K562 (cell line): ENCODE results near the gene UBE2H. TPM values are rescaled to one million over a fixed set of nuclear protein-coding genes. Genes with fewer than 3 reads are reported as not detected.

Experiments
- FOXM1 ChIP-seq, 2 experiments: fragments of 450-650 bp in 1 of 2; sonication (generic) in 1 of 2; formaldehyde crosslinking in 1 of 2; IDR thresholded peaks; 2 replicates each; pipeline versions ENCODE4 v1.6.1 to v1.9.0; 2017 to 2022; ENCODE audit warnings: low read depth in 2 of 2, mild to moderate bottlenecking in 2 of 2, missing genetic modification reagents in 1 of 2, moderate library complexity in 1 of 2
- GATAD2B ChIP-seq: fragments of 450-650 bp; IDR thresholded peaks from 2 replicates; pipeline ENCODE4 v1.6.1; 2017; ENCODE audit warnings: mild to moderate bottlenecking, borderline replicate concordance
- KDM1A ChIP-seq, 2 experiments: fragments of 450-650 bp; IDR thresholded peaks; 2 replicates each; pipeline ENCODE4 v1.6.1; 2016; ENCODE audit warnings: mild to moderate bottlenecking in 2 of 2
- RFX7 ChIP-seq: fragments of 250-450 bp; sonication (Bioruptor Pico); IDR thresholded peaks from 2 replicates; pipeline ENCODE4 v1.5.1; 2021; ENCODE audit warnings: mild to moderate bottlenecking
- ZEB2 ChIP-seq: fragments of 450-650 bp; IDR thresholded peaks from 2 replicates; pipeline ENCODE4 v1.6.1; 2016
- polyA plus RNA-seq, 8 experiments: library from polyadenylated mRNA; depleted of rRNA in 4 of 8; stranded (reverse) in 5 of 8; unstranded in 3 of 8; fragments of >200 nt; fragmentation: Nextera tagmentation in 2 of 8; fragmentation: Illumina TruSeq in 1 of 8; extraction: Ambion mirVana in 2 of 8; extraction: Trizol in 1 of 8; gene quantifications; 2 replicates each; pipeline versions ENCODE4 v1.2.1 to v1.2.3, GENCODE V29; 2011 to 2014; ENCODE audit warnings: inconsistent platforms in 1 of 8, missing spikeins in 1 of 8
- total RNA-seq, 7 experiments: library from RNA; depleted of rRNA in 6 of 7; stranded (reverse); fragments of >200 nt in 6 of 7; fragmentation: Illumina TruSeq in 2 of 7; extraction: Trizol in 2 of 7; gene quantifications; 2 replicates each; pipeline versions ENCODE4 v1.2.1 to v1.2.3, GENCODE V29; 2011 to 2021; ENCODE audit warnings: low replicate concordance in 1 of 7
- TF ChIP-seq, protein P1 (sequence below), 2 experiments: fragments of 450-650 bp; formaldehyde crosslinking in 1 of 2; IDR thresholded peaks; 2 replicates each; pipeline versions ENCODE4 v1.4.0 to v1.6.1; 2014 to 2020; ENCODE audit warnings: mild to moderate bottlenecking in 2 of 2, borderline replicate concordance in 1 of 2, low read depth in 1 of 2
- TF ChIP-seq, protein P2 (sequence below): fragments of 450-650 bp; IDR thresholded peaks from 2 replicates; pipeline ENCODE4 v1.6.1; 2016; ENCODE audit warnings: low read depth
- TF ChIP-seq, protein P3 (sequence below), 2 experiments: fragments of 450-650 bp; IDR thresholded peaks; 2 replicates each; pipeline ENCODE4 v1.6.1; 2016

Gene UBE2H
- total and polyA plus RNA-seq, 9 of the 15 experiments (the other 6 are each of a cell fraction or from before 2014, with no cell fraction given) = 6.3 to 33.0 (median 13.3) TPM

DNA sequence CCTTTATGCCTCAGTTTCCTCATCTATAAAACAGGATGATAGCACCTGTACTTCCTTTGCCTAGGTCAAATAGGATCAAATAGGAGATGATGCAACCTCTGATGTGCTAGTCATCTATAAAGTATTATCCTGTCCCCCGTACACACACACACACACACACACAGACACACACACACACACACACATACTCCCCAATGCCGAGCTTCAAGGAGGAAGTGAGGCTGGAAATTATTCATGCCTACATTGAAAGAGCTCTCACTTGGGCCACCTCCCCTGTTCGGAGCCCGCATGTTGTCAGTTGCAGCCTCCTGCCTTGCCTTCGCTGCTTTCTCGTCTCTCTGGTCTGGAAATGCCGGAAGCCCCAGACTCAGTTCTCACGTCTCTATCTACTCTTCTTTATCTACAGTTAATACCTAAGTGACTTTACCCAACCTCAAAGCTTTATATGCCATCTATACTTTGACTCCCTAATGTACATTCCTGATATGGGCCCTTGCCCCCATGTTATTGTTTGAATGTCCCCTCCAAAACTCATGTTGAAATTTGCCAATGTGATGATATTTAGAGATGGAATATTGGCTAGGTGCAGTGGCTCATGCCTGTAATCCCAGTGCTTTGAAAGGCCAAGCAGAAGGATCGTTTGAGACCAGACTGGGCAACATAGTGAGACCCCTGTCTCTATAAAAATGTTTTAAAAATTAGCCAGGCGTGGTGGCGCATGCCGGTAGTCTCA lies 6.9 kb upstream of the UBE2H start (continued):
- TF ChIP-seq, protein P1, sequence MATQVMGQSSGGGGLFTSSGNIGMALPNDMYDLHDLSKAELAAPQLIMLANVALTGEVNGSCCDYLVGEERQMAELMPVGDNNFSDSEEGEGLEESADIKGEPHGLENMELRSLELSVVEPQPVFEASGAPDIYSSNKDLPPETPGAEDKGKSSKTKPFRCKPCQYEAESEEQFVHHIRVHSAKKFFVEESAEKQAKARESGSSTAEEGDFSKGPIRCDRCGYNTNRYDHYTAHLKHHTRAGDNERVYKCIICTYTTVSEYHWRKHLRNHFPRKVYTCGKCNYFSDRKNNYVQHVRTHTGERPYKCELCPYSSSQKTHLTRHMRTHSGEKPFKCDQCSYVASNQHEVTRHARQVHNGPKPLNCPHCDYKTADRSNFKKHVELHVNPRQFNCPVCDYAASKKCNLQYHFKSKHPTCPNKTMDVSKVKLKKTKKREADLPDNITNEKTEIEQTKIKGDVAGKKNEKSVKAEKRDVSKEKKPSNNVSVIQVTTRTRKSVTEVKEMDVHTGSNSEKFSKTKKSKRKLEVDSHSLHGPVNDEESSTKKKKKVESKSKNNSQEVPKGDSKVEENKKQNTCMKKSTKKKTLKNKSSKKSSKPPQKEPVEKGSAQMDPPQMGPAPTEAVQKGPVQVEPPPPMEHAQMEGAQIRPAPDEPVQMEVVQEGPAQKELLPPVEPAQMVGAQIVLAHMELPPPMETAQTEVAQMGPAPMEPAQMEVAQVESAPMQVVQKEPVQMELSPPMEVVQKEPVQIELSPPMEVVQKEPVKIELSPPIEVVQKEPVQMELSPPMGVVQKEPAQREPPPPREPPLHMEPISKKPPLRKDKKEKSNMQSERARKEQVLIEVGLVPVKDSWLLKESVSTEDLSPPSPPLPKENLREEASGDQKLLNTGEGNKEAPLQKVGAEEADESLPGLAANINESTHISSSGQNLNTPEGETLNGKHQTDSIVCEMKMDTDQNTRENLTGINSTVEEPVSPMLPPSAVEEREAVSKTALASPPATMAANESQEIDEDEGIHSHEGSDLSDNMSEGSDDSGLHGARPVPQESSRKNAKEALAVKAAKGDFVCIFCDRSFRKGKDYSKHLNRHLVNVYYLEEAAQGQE (IDR thresholded peaks at IDR 0.05; ENCODE audit: borderline replicate concordance) = no peak
- TF ChIP-seq, protein P1 (CRISPR knock-in tag; IDR thresholded peaks at IDR 0.05; ENCODE audit: low read depth) = no peak
- TF ChIP-seq FOXM1 (IDR thresholded peaks at IDR 0.05; ENCODE audit: low read depth) (no peak), FOXM1 (CRISPR knock-in tag; IDR thresholded peaks at IDR 0.05; ENCODE audit: low read depth) (no peak), KDM1A (IDR thresholded peaks at IDR 0.05) (no peak), GATAD2B (no peak), RFX7 (CRISPR knock-in tag) (no peak), ZEB2 (peak; percentile 62; the same call in 1 of the 2 replicates)
- TF ChIP-seq, protein P2, sequence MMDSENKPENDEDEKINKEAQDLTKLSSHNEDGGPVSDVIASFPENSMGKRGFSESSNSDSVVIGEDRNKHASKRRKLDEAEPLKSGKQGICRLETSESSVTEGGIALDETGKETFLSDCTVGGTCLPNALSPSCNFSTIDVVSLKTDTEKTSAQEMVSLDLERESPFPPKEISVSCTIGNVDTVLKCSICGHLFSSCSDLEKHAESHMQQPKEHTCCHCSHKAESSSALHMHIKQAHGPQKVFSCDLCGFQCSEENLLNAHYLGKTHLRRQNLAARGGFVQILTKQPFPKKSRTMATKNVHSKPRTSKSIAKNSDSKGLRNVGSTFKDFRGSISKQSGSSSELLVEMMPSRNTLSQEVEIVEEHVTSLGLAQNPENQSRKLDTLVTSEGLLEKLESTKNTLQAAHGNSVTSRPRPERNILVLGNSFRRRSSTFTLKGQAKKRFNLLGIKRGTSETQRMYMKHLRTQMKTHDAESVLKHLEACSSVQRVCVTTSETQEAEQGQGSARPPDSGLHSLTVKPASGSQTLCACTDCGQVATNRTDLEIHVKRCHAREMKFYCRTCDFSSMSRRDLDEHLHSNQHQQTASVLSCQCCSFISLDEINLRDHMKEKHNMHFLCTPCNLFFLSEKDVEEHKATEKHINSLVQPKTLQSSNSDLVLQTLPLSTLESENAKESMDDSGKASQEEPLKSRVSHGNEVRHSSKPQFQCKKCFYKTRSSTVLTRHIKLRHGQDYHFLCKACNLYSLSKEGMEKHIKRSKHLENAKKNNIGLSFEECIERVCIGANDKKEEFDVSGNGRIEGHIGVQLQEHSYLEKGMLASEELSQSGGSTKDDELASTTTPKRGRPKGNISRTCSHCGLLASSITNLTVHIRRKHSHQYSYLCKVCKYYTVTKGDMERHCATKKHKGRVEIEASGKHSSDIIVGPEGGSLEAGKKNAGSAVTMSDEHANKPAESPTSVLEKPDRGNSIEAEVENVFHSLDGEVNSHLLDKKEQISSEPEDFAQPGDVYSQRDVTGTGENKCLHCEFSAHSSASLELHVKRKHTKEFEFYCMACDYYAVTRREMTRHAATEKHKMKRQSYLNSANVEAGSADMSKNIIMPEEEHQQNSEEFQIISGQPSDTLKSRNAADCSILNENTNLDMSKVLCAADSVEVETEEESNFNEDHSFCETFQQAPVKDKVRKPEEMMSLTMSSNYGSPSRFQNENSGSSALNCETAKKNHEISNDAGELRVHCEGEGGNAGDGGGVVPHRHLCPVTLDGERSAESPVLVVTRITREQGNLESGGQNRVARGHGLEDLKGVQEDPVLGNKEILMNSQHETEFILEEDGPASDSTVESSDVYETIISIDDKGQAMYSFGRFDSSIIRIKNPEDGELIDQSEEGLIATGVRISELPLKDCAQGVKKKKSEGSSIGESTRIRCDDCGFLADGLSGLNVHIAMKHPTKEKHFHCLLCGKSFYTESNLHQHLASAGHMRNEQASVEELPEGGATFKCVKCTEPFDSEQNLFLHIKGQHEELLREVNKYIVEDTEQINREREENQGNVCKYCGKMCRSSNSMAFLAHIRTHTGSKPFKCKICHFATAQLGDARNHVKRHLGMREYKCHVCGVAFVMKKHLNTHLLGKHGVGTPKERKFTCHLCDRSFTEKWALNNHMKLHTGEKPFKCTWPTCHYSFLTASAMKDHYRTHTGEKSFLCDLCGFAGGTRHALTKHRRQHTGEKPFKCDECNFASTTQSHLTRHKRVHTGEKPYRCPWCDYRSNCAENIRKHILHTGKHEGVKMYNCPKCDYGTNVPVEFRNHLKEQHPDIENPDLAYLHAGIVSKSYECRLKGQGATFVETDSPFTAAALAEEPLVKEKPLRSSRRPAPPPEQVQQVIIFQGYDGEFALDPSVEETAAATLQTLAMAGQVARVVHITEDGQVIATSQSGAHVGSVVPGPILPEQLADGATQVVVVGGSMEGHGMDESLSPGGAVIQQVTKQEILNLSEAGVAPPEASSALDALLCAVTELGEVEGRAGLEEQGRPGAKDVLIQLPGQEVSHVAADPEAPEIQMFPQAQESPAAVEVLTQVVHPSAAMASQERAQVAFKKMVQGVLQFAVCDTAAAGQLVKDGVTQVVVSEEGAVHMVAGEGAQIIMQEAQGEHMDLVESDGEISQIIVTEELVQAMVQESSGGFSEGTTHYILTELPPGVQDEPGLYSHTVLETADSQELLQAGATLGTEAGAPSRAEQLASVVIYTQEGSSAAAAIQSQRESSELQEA = no peak
- TF ChIP-seq, protein P3, sequence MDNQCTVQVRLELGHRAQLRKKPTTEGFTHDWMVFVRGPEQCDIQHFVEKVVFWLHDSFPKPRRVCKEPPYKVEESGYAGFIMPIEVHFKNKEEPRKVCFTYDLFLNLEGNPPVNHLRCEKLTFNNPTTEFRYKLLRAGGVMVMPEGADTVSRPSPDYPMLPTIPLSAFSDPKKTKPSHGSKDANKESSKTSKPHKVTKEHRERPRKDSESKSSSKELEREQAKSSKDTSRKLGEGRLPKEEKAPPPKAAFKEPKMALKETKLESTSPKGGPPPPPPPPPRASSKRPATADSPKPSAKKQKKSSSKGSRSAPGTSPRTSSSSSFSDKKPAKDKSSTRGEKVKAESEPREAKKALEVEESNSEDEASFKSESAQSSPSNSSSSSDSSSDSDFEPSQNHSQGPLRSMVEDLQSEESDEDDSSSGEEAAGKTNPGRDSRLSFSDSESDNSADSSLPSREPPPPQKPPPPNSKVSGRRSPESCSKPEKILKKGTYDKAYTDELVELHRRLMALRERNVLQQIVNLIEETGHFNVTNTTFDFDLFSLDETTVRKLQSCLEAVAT (IDR thresholded peaks at IDR 0.05) = peak in 1 of 2 experiments; percentile 61; a peak in 3 of 4 replicates
